Small intestine (tissue), 7 donors: Measurements from ENCODE around the gene PFDN4. TPM values are rescaled to one million over a fixed set of nuclear protein-coding genes. Genes with fewer than 3 reads are reported as not detected.

Source experiments
- DNase-seq, 2 donors: peaks; one replicate each; pipeline versions ENCODE4 v3.0.0 to v3.0.0-alpha.2; 2013
- FAIRE-seq: peaks from 2 replicates; lab custom pipeline; 2012; peaks lifted over from hg19 to GRCh38; lab: Jason Lieb, UNC
- H3K27ac ChIP-seq, 3 donors: one replicate each; pipeline ENCODE4 v1.5.1; 2013; ENCODE audit warnings: low read length in 2 of 3, mild to moderate bottlenecking in 2 of 3, control low read depth in 1 of 3, inconsistent platforms in 1 of 3, low read depth in 1 of 3, moderate library complexity in 1 of 3
- H3K27me3 ChIP-seq, 3 donors: one replicate each; pipeline ENCODE4 v1.6.1; 2013; ENCODE audit warnings: low read length in 3 of 3, inconsistent platforms in 1 of 3; ENCODE audit not compliant: control insufficient read depth in 3 of 3, insufficient read depth in 3 of 3
- H3K36me3 ChIP-seq, 3 donors: one replicate each; pipeline ENCODE4 v1.6.1; 2013; ENCODE audit warnings: low read length in 3 of 3, inconsistent platforms in 1 of 3, low read depth in 1 of 3, mild to moderate bottlenecking in 1 of 3, moderate library complexity in 1 of 3; ENCODE audit not compliant: control insufficient read depth in 3 of 3, insufficient read depth in 2 of 3
- H3K4me1 ChIP-seq, 3 donors: one replicate each; pipeline ENCODE4 v1.6.1; 2013; ENCODE audit warnings: low read length in 2 of 3, inconsistent platforms in 1 of 3, low read depth in 1 of 3, mild to moderate bottlenecking in 1 of 3, moderate library complexity in 1 of 3; ENCODE audit not compliant: control insufficient read depth in 3 of 3, insufficient read depth in 2 of 3
- H3K4me3 ChIP-seq, 3 donors: one replicate each; pipeline ENCODE4 v1.5.1; 2013; ENCODE audit warnings: low read length in 3 of 3, control low read depth in 1 of 3, inconsistent platforms in 1 of 3, low read depth in 1 of 3, mild to moderate bottlenecking in 1 of 3, moderate library complexity in 1 of 3
- H3K9me3 ChIP-seq, 2 donors: one replicate each; pipeline ENCODE4 v1.6.1; 2013; ENCODE audit warnings: low read depth in 1 of 2, low read length in 1 of 2; ENCODE audit not compliant: control insufficient read depth in 2 of 2, insufficient read depth in 1 of 2
- WGBS, 3 donors: extraction: QIAGEN DNeasy Blood & Tissue Kit; methylation state at CpG; one replicate each; pipeline ENCODE4 v1.1.7; 2013; 5-methylcytosine and 5-hydroxymethylcytosine counted together
- polyA plus RNA-seq, 4 donors: library from polyadenylated mRNA; stranded (reverse) in 3 of 4; unstranded in 1 of 4; fragments of 200-250 nt in 3 of 4; fragments of 120-200 nt in 1 of 4; gene quantifications; one replicate each; pipeline versions ENCODE4 v1.2.1 to v1.2.3, GENCODE V29; 2013
- donor health status: healthy with polysubstance abuse.
- donor health status: control.
- donor health status: control.
- donor health status: Bipolar disorder and iron deficiency.
- donor health status: healthy.

Gene PFDN4
- polyA plus RNA-seq, 4 donors = 25.9 to 65.3 (median 36.7) TPM

- Histone ChIP-seq H3K9me3 (no peaks in the 10 kb centered on the region), H3K27ac (no peak overlapping the region), H3K27me3 (peaks cover 10 to 31% (median 15%) of the 10 kb centered on the region in 3 donors), H3K36me3 (no peaks in the 10 kb centered on the region), H3K4me3 (no peak overlapping the region), H3K4me1 (no peaks in the 10 kb centered on the region)
- DNase-seq = no peak
- FAIRE-seq = no peak
- WGBS, 3 donors = 21 to 51% (median 25%) methylated on average over 2 of the region's 2 CpGs
These were observed 29.6 kb upstream of the PFDN4 start for GRCh38 chr20:54178256-54178655.

DNA sequence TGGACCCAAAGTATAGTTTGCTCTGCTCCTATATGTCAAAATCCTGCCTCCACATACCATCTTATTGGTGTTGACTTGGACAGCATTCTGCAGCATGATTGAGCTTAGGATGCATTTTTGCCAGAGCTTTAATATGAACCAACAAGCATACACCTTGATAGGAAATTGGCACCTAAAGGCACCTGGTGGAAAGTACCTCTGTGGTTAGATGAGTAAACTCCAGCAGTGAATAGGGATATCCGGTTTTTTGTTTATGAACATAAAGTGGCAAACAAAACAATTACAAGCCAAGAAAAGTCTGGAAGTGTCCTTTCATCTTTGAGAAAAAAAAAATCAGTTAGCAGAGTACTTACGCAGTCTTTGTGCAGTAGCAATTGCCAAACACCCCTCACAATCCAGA is 27.9 kb upstream of the PFDN4 start:
- FAIRE-seq (no peak), DNase-seq (no peak)
- H3K4me3 ChIP-seq = no peak overlapping the region
- no peaks in the 10 kb centered on the region for H3K9me3 ChIP-seq
- no peaks in the 10 kb centered on the region for H3K4me1 ChIP-seq
- H3K36me3 ChIP-seq = no peaks in the 10 kb centered on the region
- H3K27me3 ChIP-seq = peaks cover under 1 to 20% (median 2%) of the 10 kb centered on the region in 3 donors
- whole genome bisulfite sequencing, 3 donors = 53 to 62% (median 59%) methylated on average over 2 of the region's 2 CpGs
- no peak overlapping the region for H3K27ac ChIP-seq

DNA sequence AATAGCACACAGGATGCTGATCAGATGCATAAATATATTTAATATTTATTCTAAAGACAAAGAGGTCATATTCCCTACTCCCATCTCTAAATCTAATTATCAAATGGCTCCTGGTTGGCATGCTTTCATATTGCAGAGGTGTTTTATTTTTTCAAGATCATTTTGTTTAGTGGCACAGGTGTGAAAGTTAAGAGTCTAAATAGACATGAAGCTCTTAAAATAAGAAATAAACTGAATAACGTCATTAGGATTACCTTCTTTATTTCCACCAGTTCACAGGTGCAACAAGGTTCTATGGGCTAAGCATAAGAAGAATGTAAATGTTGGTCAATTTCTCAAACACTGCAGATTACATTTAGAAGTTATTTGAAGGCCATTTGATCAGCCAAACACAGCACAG is 27.0 kb upstream of the PFDN4 start:
- FAIRE-seq (no peak), DNase-seq (no peak)
- Histone ChIP-seq H3K27me3 (peaks cover 0 to 21% (median 2%) of the 10 kb centered on the region in 3 donors), H3K4me1 (no peaks in the 10 kb centered on the region), H3K4me3 (no peak overlapping the region), H3K27ac (no peak overlapping the region), H3K36me3 (no peaks in the 10 kb centered on the region), H3K9me3 (no peaks in the 10 kb centered on the region)
- 81 to 90% (median 85%) methylated on average over 1 of the region's 1 CpG for WGBS, 3 donors

DNA sequence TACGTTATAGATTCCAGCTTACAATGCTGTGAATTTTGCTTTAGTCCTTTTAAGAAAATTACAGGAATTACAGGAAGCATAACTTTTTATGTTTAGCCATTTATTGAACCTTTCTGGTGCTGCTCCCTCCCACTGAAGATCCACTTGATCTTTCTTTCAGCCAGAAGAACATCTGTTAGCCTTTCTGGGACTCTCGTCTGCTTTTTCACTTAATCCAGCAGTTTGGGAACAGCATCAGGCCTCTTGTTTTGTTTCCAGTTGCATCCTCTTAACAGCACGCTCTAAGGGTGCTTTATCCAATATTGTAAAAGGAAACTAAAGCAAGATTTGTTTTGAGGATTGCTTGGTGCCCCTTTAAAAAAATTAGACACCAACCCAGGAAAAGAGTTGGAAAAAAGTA is 23.8 kb upstream of the PFDN4 start:
- Histone ChIP-seq H3K27me3 (peaks cover 2 to 24% (median 4%) of the 10 kb centered on the region in 3 donors), H3K9me3 (peaks cover 0 to 2% of the 10 kb centered on the region in 2 donors), H3K4me1 (no peaks in the 10 kb centered on the region), H3K36me3 (no peaks in the 10 kb centered on the region), H3K4me3 (no peak overlapping the region), H3K27ac (no peak overlapping the region)
- DNase-seq (no peak), FAIRE-seq (no peak)
- 43 to 55% (median 53%) methylated on average over 3 of the region's 3 CpGs for WGBS, 3 donors

GRCh38 chr20:54184904-54185626 is 22.8 kb upstream of the PFDN4 start:
- DNase-seq = no peak
- no peak for FAIRE-seq
- H3K27me3 ChIP-seq = peaks cover 2 to 24% (median 4%) of the 10 kb centered on the region in 3 donors
- H3K27ac ChIP-seq = no peak overlapping the region
- no peak overlapping the region for H3K4me3 ChIP-seq
- 45 to 79% (median 65%) methylated on average over 10 of the region's 10 CpGs for WGBS, 3 donors
- no peaks in the 10 kb centered on the region for H3K4me1 ChIP-seq
- H3K9me3 ChIP-seq = peaks cover 0 to 2% of the 10 kb centered on the region in 2 donors
- H3K36me3 ChIP-seq = no peaks in the 10 kb centered on the region

GRCh38 chr20:54188132-54188849 is 19.6 kb upstream of the PFDN4 start:
- 76 to 83% (median 80%) methylated on average over 11 of the region's 11 CpGs for WGBS, 3 donors
- no peak for FAIRE-seq
- H3K4me3 ChIP-seq = no peak overlapping the region
- no peaks in the 10 kb centered on the region for H3K4me1 ChIP-seq
- H3K27ac ChIP-seq = no peak overlapping the region
- H3K9me3 ChIP-seq = peaks cover 0 to 2% of the 10 kb centered on the region in 2 donors
- no peak for DNase-seq
- no peaks in the 10 kb centered on the region for H3K36me3 ChIP-seq
- peaks cover 0 to 17% (median 4%) of the 10 kb centered on the region in 3 donors for H3K27me3 ChIP-seq

- no peak overlapping the region for H3K4me3 ChIP-seq
- no peaks in the 10 kb centered on the region for H3K36me3 ChIP-seq
- H3K27ac ChIP-seq = no peak overlapping the region
- H3K27me3 ChIP-seq = peaks cover 0 to 14% (median 4%) of the 10 kb centered on the region in 3 donors
- no peaks in the 10 kb centered on the region for H3K4me1 ChIP-seq
- no peak for FAIRE-seq
- WGBS, 3 donors = 39 to 63% (median 40%) methylated on average over 2 of the region's 2 CpGs
- peaks cover 0 to 2% of the 10 kb centered on the region in 2 donors for H3K9me3 ChIP-seq
- no peak for DNase-seq
These were observed 18.3 kb upstream of the PFDN4 start for GRCh38 chr20:54189630-54190029.

DNA sequence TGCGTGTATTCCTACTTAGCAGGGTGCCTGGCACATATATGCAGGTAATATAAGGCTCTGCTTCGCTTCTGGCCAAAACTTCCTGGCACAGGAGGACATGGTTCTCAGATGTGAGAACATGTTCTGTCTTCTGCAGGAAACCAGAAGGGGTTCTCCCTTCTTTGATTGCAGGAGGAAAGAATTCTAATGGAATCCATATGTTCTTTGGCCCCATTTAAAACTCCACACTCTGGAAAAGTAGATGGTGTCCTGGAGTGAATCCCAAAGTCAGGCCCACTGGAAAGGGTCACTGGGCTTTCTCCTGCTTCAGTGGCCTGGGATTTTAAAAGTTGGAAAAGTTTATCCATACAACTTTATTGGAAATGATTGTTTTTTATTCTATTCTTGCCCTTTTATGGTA is 17.7 kb upstream of the PFDN4 start:
- no peak overlapping the region for H3K4me3 ChIP-seq
- peaks cover 0 to 2% of the 10 kb centered on the region in 2 donors for H3K9me3 ChIP-seq
- H3K27ac ChIP-seq = no peak overlapping the region
- H3K36me3 ChIP-seq = no peaks in the 10 kb centered on the region
- DNase-seq (no peak), FAIRE-seq (no peak)
- no peaks in the 10 kb centered on the region for H3K4me1 ChIP-seq
- WGBS, 3 donors = 92 to 99% (median 93%) methylated on average over 2 of the region's 2 CpGs
- peaks cover 0 to 10% (median 4%) of the 10 kb centered on the region in 3 donors for H3K27me3 ChIP-seq
